SK-N-SH (cell line): ENCODE results near the gene CPTP. TPM values are rescaled to one million over a fixed set of nuclear protein-coding genes. Genes with fewer than 3 reads are reported as not detected.

Experiments used
- CTCF ChIA-PET: fragments of 300-600, 350-600 bp; formaldehyde crosslinking; extraction: SDS; loops from one replicate; lab custom pipeline; 2021; lab: Yijun Ruan, JAX
- POLR2A ChIA-PET: fragments of 350-600 bp; sonication (Branson Sonifier 250); formaldehyde crosslinking; extraction: SDS; loops from one replicate; lab custom pipeline; 2020; ENCODE audit warnings: antibody characterized with exemption, inconsistent platforms; lab: Yijun Ruan, JAX
- DNase-seq: peaks from one replicate; pipeline ENCODE4 v3.0.0; 2012
- H2AFZ ChIP-seq: fragments of 200-600 bp; sonication (generic); 2 replicates; pipeline ENCODE4 v1.8.1; 2016; ENCODE audit warnings: antibody characterized with exemption, mild to moderate bottlenecking, low read depth
- H3F3A ChIP-seq: fragments of 200-600 bp; sonication (generic); replicated peaks from 2 replicates; pipeline ENCODE3; 2016; ENCODE audit warnings: antibody characterized with exemption, mild to moderate bottlenecking; ENCODE audit not compliant: insufficient read depth
- H3K27ac ChIP-seq, 2 experiments: fragments of 200-500 bp in 1 of 2; fragments of 200-600 bp in 1 of 2; sonication (Bioruptor generic) in 1 of 2; sonication (generic), shearing (Covaris generic) in 1 of 2; 2 replicates each; pipeline versions ENCODE4 v1.5.1 to v1.6.1; 2014 to 2016; ENCODE audit warnings: low read depth in 2 of 2, inconsistent platforms in 1 of 2, low read length in 1 of 2, mild to moderate bottlenecking in 1 of 2, mixed read lengths in 1 of 2
- H3K27me3 ChIP-seq: fragments of 200-600 bp; sonication (generic), shearing (Covaris generic); 2 replicates; pipeline ENCODE4 v1.6.1; 2016; ENCODE audit warnings: mixed run types; ENCODE audit not compliant: insufficient read depth
- H3K36me3 ChIP-seq, 2 experiments: fragments of 200-500 bp in 1 of 2; fragments of 200-600 bp in 1 of 2; sonication (Bioruptor generic) in 1 of 2; sonication (generic) in 1 of 2; replicated peaks in 1 of 2; 2 replicates each; pipeline versions ENCODE3 to v1.5.1; 2014 to 2016; ENCODE audit warnings: low read length in 1 of 2, mild to moderate bottlenecking in 1 of 2; ENCODE audit not compliant: insufficient read depth in 2 of 2, control insufficient read depth in 1 of 2
- H3K4me1 ChIP-seq, 2 experiments: fragments of 200-500 bp in 1 of 2; fragments of 200-600 bp in 1 of 2; sonication (Bioruptor generic) in 1 of 2; sonication (generic), shearing (Covaris generic) in 1 of 2; 2 replicates each; pipeline versions ENCODE4 v1.5.1 to v1.6.1; 2014 to 2016; ENCODE audit warnings: low read depth in 1 of 2, low read length in 1 of 2, mixed run types in 1 of 2; ENCODE audit not compliant: insufficient read depth in 2 of 2, control insufficient read depth in 1 of 2
- H3K4me2 ChIP-seq: fragments of 200-600 bp; sonication (generic), shearing (Covaris generic); 2 replicates; pipeline ENCODE4 v1.6.1; 2017; ENCODE audit warnings: mixed run types
- H3K4me3 ChIP-seq, 2 experiments: fragments of 200-500 bp in 1 of 2; fragments of 200-600 bp in 1 of 2; sonication (Bioruptor generic) in 1 of 2; sonication (generic), shearing (Covaris generic) in 1 of 2; 2 replicates each; pipeline versions ENCODE4 v1.5.1 to v1.8.1; 2014 to 2016; ENCODE audit warnings: low read depth in 2 of 2, inconsistent platforms in 1 of 2, low read length in 1 of 2, mild to moderate bottlenecking in 1 of 2, mixed read lengths in 1 of 2, moderate library complexity in 1 of 2
- H3K79me2 ChIP-seq: fragments of 200-600 bp; sonication (generic); 2 replicates; pipeline ENCODE4 v1.8.1; 2017; ENCODE audit warnings: mild to moderate bottlenecking; ENCODE audit not compliant: insufficient read depth
- H3K9ac ChIP-seq: fragments of 200-600 bp; sonication (generic); 2 replicates; pipeline ENCODE4 v1.6.1; 2017; ENCODE audit warnings: mixed run types
- H3K9me2 ChIP-seq: fragments of 200-600 bp; sonication (generic); 2 replicates; pipeline ENCODE4 v1.6.1; 2017; ENCODE audit warnings: mixed run types
- H3K9me3 ChIP-seq: fragments of 200-600 bp; sonication (generic); 2 replicates; pipeline ENCODE4 v1.6.1; 2017; ENCODE audit warnings: mixed run types, mild to moderate bottlenecking, moderate library complexity
- H4K20me1 ChIP-seq: fragments of 200-600 bp; sonication (generic); 2 replicates; pipeline ENCODE4 v1.6.1; 2017; ENCODE audit warnings: mild to moderate bottlenecking, mixed run types; ENCODE audit not compliant: insufficient read depth
- CTCF ChIP-seq: fragments of 200-600 bp; sonication (generic); IDR thresholded peaks from 2 replicates; pipeline ENCODE4 v1.6.1; 2017; ENCODE audit warnings: antibody characterized with exemption, mild to moderate bottlenecking, moderate library complexity
- ELF1 ChIP-seq: IDR thresholded peaks from 2 replicates; pipeline ENCODE4 v1.4.0; 2012
- JUND ChIP-seq: IDR thresholded peaks from 2 replicates; pipeline ENCODE4 v1.4.0; 2012
- MAX ChIP-seq: IDR thresholded peaks from 2 replicates; pipeline ENCODE4 v1.4.0; 2012; ENCODE audit warnings: low read depth
- MXI1 ChIP-seq: IDR thresholded peaks from 2 replicates; pipeline ENCODE4 v1.6.1; 2012; ENCODE audit warnings: mild to moderate bottlenecking, low read depth, low read length, improper control_type of control experiment
- RCOR1 ChIP-seq: fragments of 150-350 bp; IDR thresholded peaks from 2 replicates; pipeline ENCODE4 v1.6.1; 2017; ENCODE audit warnings: antibody characterized with exemption, low read length
- SIN3A ChIP-seq: IDR thresholded peaks from 2 replicates; pipeline ENCODE4 v1.6.1; 2012; ENCODE audit warnings: low read depth, mild to moderate bottlenecking, low read length, moderate library complexity, borderline replicate concordance
- TAF1 ChIP-seq: IDR thresholded peaks from 2 replicates; pipeline ENCODE4 v1.6.1; 2012; ENCODE audit warnings: low read depth, mild to moderate bottlenecking, low read length, moderate library complexity, borderline replicate concordance
- YY1 ChIP-seq: IDR thresholded peaks from 2 replicates; pipeline ENCODE4 v1.4.0; 2012; ENCODE audit warnings: low read depth, mild to moderate bottlenecking
- ZBTB33 ChIP-seq: IDR thresholded peaks from 2 replicates; pipeline ENCODE4 v1.4.0; 2012; ENCODE audit warnings: low read depth, borderline replicate concordance
- WGBS: methylation state at CpG from one replicate; pipeline ENCODE4 v1.1.6; 2017; ENCODE audit warnings: low lambda C conversion rate; 5-methylcytosine and 5-hydroxymethylcytosine counted together
- polyA plus RNA-seq, 3 experiments: library from polyadenylated mRNA; depleted of rRNA; stranded (reverse); fragments of >200 nt; gene quantifications; 2 replicates each; pipeline ENCODE4 v1.2.3, GENCODE V29; 2012
- TF ChIP-seq, protein P1 (sequence below): IDR thresholded peaks from 2 replicates; pipeline ENCODE4 v1.6.1; 2012; ENCODE audit warnings: mild to moderate bottlenecking, low read depth, low read length, moderate library complexity

Gene CPTP
- polyA plus RNA-seq, 1 of the 3 experiments (the other 2 are of a cell fraction), result 13.4 TPM

DNA sequence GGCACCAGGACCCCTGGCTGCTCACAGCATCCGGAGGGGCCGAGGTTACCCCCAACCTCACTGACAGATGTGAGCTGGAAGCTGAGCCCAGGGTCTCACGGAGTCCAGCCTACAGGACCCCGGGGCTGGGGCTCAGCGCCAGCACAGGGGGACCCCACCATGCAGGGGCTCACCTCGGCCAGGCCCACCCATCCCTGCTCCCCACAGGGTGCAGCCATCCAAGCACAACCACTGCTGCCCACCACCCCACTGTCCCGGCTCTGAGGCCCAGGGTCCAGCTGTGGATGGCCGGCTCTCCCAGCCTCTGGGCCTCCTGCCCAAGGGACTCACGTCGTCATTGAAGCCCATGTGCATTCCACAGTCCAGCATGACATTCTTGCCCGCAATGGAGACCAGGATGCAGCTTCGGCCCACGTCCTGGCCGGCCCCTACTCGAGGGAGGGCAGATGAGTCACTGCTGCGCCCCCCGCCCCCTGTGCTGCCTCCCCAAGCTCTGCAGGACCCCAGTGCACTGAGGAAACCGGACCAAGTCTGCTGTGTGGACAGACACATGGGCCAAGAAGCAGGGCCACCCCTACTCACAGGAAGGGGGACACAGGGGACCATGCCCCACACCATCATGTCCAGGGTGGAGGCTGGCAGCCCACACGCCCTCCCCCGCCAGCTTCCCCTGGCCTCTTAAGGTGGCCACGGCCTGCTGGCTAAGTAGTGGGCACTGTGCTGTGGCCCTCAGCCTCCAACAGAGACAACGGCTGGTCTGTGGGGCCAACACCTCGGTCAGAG lies 3.7 kb upstream of the CPTP start (continued):
- TF ChIP-seq ZBTB33, result no peak

DNA sequence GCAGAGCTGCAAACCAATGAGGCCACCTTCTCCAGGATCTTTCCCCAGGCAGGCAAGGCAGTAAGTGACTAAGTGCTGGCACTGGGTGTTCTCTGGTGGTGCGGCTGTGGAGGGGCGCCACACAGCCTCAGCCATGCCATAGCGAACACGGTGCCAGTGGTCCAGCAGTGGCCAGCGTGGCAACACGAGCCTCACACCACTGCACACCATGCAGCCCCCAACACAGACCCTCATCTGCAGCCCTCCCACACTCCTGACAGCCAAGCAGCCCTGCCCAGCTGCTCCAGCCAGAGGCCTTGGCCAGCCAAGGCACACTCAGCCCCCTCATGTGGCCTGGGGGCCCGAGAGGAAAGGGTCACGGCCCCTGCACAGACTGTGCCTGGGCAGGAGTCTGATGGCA lies 3.1 kb upstream of the CPTP start:
- ChIA-PET POLR2A (no interaction called here), CTCF (interaction anchor here (1.3 to 1.8 kb wide), 3 partner anchors 16 to 30 kb away, joined by 3 to 5 read pairs (median 4); no protein-coding TSS in a partner anchor)
- no peak overlapping the region for H3K4me2 ChIP-seq
- H3K27ac ChIP-seq, result no peak overlapping the region
- peaks cover 8 to 33% of the 10 kb centered on the region in 2 experiments for H3K36me3 ChIP-seq
- DNase-seq, result no peak
- no CpG with 5 or more reads among the region's 8 CpGs for WGBS
- H2AFZ ChIP-seq, result no peak overlapping the region
- peaks cover 84% of the 10 kb centered on the region for H3K79me2 ChIP-seq
- H3K9ac ChIP-seq, result no peak overlapping the region
- H3K27me3 ChIP-seq, result no peaks in the 10 kb centered on the region
- peaks cover 14% of the 10 kb centered on the region for H3F3A ChIP-seq
- H3K9me2 ChIP-seq, result no peaks in the 10 kb centered on the region
- no peaks in the 10 kb centered on the region for H3K9me3 ChIP-seq
- H4K20me1 ChIP-seq, result peaks cover 55% of the 10 kb centered on the region
- TF ChIP-seq, protein P1, sequence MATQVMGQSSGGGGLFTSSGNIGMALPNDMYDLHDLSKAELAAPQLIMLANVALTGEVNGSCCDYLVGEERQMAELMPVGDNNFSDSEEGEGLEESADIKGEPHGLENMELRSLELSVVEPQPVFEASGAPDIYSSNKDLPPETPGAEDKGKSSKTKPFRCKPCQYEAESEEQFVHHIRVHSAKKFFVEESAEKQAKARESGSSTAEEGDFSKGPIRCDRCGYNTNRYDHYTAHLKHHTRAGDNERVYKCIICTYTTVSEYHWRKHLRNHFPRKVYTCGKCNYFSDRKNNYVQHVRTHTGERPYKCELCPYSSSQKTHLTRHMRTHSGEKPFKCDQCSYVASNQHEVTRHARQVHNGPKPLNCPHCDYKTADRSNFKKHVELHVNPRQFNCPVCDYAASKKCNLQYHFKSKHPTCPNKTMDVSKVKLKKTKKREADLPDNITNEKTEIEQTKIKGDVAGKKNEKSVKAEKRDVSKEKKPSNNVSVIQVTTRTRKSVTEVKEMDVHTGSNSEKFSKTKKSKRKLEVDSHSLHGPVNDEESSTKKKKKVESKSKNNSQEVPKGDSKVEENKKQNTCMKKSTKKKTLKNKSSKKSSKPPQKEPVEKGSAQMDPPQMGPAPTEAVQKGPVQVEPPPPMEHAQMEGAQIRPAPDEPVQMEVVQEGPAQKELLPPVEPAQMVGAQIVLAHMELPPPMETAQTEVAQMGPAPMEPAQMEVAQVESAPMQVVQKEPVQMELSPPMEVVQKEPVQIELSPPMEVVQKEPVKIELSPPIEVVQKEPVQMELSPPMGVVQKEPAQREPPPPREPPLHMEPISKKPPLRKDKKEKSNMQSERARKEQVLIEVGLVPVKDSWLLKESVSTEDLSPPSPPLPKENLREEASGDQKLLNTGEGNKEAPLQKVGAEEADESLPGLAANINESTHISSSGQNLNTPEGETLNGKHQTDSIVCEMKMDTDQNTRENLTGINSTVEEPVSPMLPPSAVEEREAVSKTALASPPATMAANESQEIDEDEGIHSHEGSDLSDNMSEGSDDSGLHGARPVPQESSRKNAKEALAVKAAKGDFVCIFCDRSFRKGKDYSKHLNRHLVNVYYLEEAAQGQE, result no peak
- TF ChIP-seq JUND (no peak), MAX (no peak), RCOR1 (no peak), SIN3A (no peak), CTCF (no peak), TAF1 (no peak), YY1 (no peak), MXI1 (no peak), ELF1 (no peak)
- H3K4me1 ChIP-seq, result peaks cover 4 to 24% of the 10 kb centered on the region in 2 experiments; a peak in 2 of 4 replicates
- no peak overlapping the region for H3K4me3 ChIP-seq
